ENCODE data around the gene ADAM12. TPM values are rescaled to one million over a fixed set of nuclear protein-coding genes. Genes with fewer than 3 reads are reported as not detected.

Gene ADAM12
- polyA plus RNA-seq, 1 experiment: 8.6 TPM

DNA sequence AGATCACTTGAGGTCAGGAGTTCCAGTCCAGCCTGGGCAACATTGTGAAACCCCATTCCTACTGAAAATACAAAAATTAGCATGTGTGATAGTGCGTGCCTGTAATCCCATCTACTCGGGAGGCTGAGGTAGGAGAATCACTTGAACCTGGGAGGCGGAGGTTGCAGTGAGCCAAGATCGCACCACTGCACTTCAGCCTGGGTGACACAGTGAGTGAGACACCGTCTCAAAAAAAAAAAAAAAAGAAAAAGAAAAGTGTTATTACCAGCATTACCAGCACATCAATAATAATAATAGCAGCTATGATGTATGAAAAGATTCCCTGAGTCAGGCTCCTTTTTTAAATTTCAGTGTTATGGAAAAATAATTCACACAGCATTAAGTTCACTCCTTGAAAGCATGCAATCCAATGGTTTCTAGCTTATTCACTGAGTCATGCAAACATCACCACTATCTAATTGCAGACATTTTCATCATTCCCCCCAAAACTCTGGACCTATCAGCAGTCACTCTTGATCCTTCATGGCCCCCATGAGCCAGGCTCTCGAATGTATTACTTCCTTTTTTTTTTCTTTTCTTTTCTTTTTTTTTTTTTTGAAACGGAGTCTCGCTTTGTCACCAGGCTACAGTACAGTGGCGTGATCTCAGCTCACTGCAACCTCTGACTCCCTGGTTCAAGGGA is 263.5 kb downstream of the ADAM12 start:
- ChIA-PET CTCF (no interaction called here), POLR2A (interaction anchor here (0.6 kb wide), 1 partner anchor 131 kb away, joined by 10 read pairs; no protein-coding TSS in a partner anchor)

DNA sequence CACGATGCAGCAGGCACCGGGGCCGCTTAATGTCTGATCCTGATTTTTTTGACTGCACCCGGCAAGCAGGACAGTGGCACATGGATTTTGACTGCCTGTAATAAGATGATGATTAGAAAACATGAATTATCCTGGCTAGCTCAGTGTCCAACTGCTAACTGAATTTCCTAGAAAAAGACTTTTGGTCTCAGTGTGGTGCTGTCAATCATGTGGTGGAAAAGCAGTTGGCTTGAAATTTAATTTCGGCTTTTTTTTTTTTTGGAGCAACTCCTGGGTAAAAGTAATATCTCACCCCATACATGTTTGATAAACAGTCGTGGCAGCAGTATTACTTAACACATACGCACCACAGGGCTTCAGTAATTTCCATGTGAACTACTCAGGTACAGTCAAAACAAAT is 264.2 kb downstream of the ADAM12 start:
- ChIA-PET POLR2A (interaction anchor here (0.7 kb wide), 1 partner anchor 38 kb away, joined by 4 read pairs; no protein-coding TSS in a partner anchor), CTCF (interaction anchor here (0.8 to 1.2 kb wide), 2 partner anchors 15 to 33 kb away, joined by 3 read pairs; no protein-coding TSS in a partner anchor)
- Histone ChIP-seq H3K27me3 (ENCODE audit: control insufficient read depth, insufficient read depth, low read length) (no peaks in the 10 kb centered on the region), H3K4me3 (ENCODE audit: low read depth, low read length) (no peak overlapping the region), H3K36me3 (ENCODE audit: control insufficient read depth, insufficient read depth, low read length) (peaks cover 2% of the 10 kb centered on the region; the same call in 1 of the 2 replicates)
- no peak for DNase-seq (ENCODE audit: low read depth)
- TF ChIP-seq, protein P1, sequence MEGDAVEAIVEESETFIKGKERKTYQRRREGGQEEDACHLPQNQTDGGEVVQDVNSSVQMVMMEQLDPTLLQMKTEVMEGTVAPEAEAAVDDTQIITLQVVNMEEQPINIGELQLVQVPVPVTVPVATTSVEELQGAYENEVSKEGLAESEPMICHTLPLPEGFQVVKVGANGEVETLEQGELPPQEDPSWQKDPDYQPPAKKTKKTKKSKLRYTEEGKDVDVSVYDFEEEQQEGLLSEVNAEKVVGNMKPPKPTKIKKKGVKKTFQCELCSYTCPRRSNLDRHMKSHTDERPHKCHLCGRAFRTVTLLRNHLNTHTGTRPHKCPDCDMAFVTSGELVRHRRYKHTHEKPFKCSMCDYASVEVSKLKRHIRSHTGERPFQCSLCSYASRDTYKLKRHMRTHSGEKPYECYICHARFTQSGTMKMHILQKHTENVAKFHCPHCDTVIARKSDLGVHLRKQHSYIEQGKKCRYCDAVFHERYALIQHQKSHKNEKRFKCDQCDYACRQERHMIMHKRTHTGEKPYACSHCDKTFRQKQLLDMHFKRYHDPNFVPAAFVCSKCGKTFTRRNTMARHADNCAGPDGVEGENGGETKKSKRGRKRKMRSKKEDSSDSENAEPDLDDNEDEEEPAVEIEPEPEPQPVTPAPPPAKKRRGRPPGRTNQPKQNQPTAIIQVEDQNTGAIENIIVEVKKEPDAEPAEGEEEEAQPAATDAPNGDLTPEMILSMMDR (IDR thresholded peaks at IDR 0.05; ENCODE audit: insufficient read depth, low read depth, low read length): no peak

More for the DNA sequence above, 263.5 kb downstream of the ADAM12 start:
- Histone ChIP-seq H3K27me3 (ENCODE audit: control insufficient read depth, insufficient read depth, low read length) (no peaks in the 10 kb centered on the region), H3K36me3 (ENCODE audit: control insufficient read depth, insufficient read depth, low read length) (peaks cover 3% of the 10 kb centered on the region), H3K4me3 (ENCODE audit: low read depth, low read length) (no peak overlapping the region)
- TF ChIP-seq, protein P1 (IDR thresholded peaks at IDR 0.05; ENCODE audit: insufficient read depth, low read depth, low read length): no peak
- no peak for DNase-seq (ENCODE audit: low read depth)

- CTCF ChIA-PET: interaction anchor here (0.8 to 1.2 kb wide), 2 partner anchors 15 to 32 kb away, joined by 3 read pairs; no protein-coding TSS in a partner anchor
- POLR2A ChIA-PET: interaction anchor here (0.7 kb wide), 1 partner anchor 37 kb away, joined by 4 read pairs; no protein-coding TSS in a partner anchor
- no peak overlapping the region for H3K4me3 ChIP-seq (ENCODE audit: low read depth, low read length)
- no peaks in the 10 kb centered on the region for H3K27me3 ChIP-seq (ENCODE audit: control insufficient read depth, insufficient read depth, low read length)
- TF ChIP-seq, protein P1 (IDR thresholded peaks at IDR 0.05; ENCODE audit: insufficient read depth, low read depth, low read length): no peak
- DNase-seq (ENCODE audit: low read depth): no peak
- H3K36me3 ChIP-seq (ENCODE audit: control insufficient read depth, insufficient read depth, low read length): peaks cover 2% of the 10 kb centered on the region; the same call in 1 of the 2 replicates
These were observed 264.8 kb downstream of the ADAM12 start for GRCh38 chr10:126123466-126123865.

GRCh38 chr10:126122881-126123280 is 265.4 kb downstream of the ADAM12 start:
- Histone ChIP-seq H3K4me3 (ENCODE audit: low read depth, low read length) (no peak overlapping the region), H3K27me3 (ENCODE audit: control insufficient read depth, insufficient read depth, low read length) (no peaks in the 10 kb centered on the region), H3K36me3 (ENCODE audit: control insufficient read depth, insufficient read depth, low read length) (no peaks in the 10 kb centered on the region)
- ChIA-PET POLR2A (no interaction called here), CTCF (interaction anchor here (1.2 kb wide), 1 partner anchor 32 kb away, joined by 3 read pairs; no protein-coding TSS in a partner anchor)
- no peak for DNase-seq (ENCODE audit: low read depth)
- TF ChIP-seq, protein P1 (IDR thresholded peaks at IDR 0.05; ENCODE audit: insufficient read depth, low read depth, low read length): no peak

- DNase-seq (ENCODE audit: low read depth): no peak
- H3K27me3 ChIP-seq (ENCODE audit: control insufficient read depth, insufficient read depth, low read length): no peaks in the 10 kb centered on the region
- CTCF ChIA-PET: no interaction called here
- TF ChIP-seq, protein P1 (IDR thresholded peaks at IDR 0.05; ENCODE audit: insufficient read depth, low read depth, low read length): no peak
- H3K4me3 ChIP-seq (ENCODE audit: low read depth, low read length): no peak overlapping the region
- no peaks in the 10 kb centered on the region; the same call in 1 of the 2 replicates for H3K36me3 ChIP-seq (ENCODE audit: control insufficient read depth, insufficient read depth, low read length)
- POLR2A ChIA-PET: no interaction called here
These were observed 268.7 kb downstream of the ADAM12 start for GRCh38 chr10:126119599-126119998.
